ENCODE results near the gene GRM8. TPM values are rescaled to one million over a fixed set of nuclear protein-coding genes. Genes with fewer than 3 reads are reported as not detected.

Gene GRM8
- total and polyA plus RNA-seq, 9 donors: 0.18 to 0.75 (median 0.26) TPM; not detected in 1

DNA sequence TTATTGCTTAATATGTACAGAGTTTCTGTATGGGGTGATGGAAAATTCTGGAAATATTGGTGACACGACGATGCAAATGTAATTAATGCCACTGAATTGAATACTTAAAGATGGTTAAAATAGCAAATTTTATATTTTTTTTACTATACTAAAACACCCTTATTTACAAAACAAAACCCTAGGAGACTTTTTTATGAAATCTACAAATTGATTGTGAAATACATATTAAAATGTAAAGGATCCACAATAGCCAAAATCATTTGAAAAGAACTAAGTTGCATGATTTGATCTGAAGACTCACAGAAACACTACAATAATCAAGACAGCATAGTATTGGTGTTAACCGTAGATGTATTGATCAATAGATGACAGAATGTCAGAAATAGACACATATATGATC, 252.0 kb downstream of the GRM8 start:
- Histone ChIP-seq H3K27me3 (ENCODE audit: control insufficient read depth, insufficient read depth, low read length) (no peaks in the 10 kb centered on the region), H3K27ac (ENCODE audit: low read length) (no peak overlapping the region), H3K36me3 (ENCODE audit: control insufficient read depth, insufficient read depth, low read length) (no peaks in the 10 kb centered on the region), H3K9me3 (replicated peaks; ENCODE audit: control insufficient read depth, low read depth, low read length) (no peaks in the 10 kb centered on the region), H3K4me3 (ENCODE audit: low read length) (no peak overlapping the region), H3K4me1 (ENCODE audit: control insufficient read depth, insufficient read depth, low read length) (no peaks in the 10 kb centered on the region)
- no peak for DNase-seq
- WGBS (ENCODE audit: insufficient coverage): no CpG with 5 or more reads among the region's 3 CpGs

DNA sequence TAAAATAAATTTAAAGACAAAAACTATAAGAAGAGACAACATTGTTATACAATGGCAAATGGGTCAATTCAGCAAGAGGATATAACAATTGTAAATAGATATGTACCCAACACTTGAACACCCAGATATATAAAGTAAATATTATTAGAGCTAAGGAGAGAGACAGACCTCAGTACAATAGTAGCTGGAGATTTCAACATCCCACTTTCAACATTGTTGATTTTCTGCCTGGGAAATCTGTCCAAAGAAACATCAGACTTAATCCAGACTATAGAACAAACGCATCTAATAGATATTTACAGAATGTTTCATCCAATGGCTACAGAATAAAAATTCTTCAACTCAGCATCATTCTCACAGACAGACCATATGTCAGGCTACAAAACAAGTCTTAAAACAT, 256.1 kb downstream of the GRM8 start:
- no CpG with 5 or more reads among the region's 1 CpG for WGBS (ENCODE audit: insufficient coverage)
- H3K36me3 ChIP-seq (ENCODE audit: control insufficient read depth, insufficient read depth, low read length): no peaks in the 10 kb centered on the region
- H3K4me3 ChIP-seq (ENCODE audit: low read length): no peak overlapping the region
- no peak overlapping the region for H3K27ac ChIP-seq (ENCODE audit: low read length)
- DNase-seq: no peak
- H3K4me1 ChIP-seq (ENCODE audit: control insufficient read depth, insufficient read depth, low read length): no peaks in the 10 kb centered on the region
- peaks cover 3% of the 10 kb centered on the region for H3K9me3 ChIP-seq (replicated peaks; ENCODE audit: control insufficient read depth, low read depth, low read length)
- no peaks in the 10 kb centered on the region for H3K27me3 ChIP-seq (ENCODE audit: control insufficient read depth, insufficient read depth, low read length)

DNA sequence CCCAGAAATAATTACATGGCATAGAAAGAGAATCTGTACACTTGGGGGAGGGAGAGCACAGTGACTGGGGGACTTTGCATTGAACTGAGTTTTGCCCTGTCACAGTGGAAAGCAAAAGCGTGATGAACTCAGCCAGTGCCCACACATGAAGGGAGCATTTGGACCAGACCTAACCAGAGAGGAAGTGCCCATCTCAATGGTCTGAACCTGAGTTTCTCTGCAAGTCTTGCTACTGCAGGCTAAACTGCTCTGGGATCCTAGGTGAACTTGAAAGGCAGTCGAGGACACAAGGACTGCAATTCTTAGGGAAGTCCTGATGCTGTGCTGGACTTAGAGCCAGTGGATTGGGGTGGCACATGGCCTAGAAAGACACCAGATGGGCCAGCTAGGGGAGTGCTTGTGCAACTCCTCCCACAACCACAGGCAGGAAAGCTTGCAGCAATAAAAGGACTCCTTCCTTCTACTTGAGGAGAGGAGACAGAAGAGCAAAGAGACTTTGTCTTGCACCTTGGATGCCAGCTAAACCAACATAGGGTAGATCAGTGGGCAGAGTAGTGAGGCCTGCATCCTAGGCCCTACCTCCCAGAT, 259.0 kb downstream of the GRM8 start:
- Histone ChIP-seq H3K4me3 (ENCODE audit: low read length) (no peak overlapping the region), H3K27me3 (ENCODE audit: control insufficient read depth, insufficient read depth, low read length) (no peaks in the 10 kb centered on the region), H3K36me3 (ENCODE audit: control insufficient read depth, insufficient read depth, low read length) (no peaks in the 10 kb centered on the region), H3K27ac (ENCODE audit: low read length) (no peak overlapping the region), H3K4me1 (ENCODE audit: control insufficient read depth, insufficient read depth, low read length) (no peaks in the 10 kb centered on the region), H3K9me3 (replicated peaks; ENCODE audit: control insufficient read depth, low read depth, low read length) (peaks cover 3% of the 10 kb centered on the region)
- DNase-seq: no peak
- WGBS (ENCODE audit: insufficient coverage): 77% methylated on average over 2 of the region's 2 CpGs

DNA sequence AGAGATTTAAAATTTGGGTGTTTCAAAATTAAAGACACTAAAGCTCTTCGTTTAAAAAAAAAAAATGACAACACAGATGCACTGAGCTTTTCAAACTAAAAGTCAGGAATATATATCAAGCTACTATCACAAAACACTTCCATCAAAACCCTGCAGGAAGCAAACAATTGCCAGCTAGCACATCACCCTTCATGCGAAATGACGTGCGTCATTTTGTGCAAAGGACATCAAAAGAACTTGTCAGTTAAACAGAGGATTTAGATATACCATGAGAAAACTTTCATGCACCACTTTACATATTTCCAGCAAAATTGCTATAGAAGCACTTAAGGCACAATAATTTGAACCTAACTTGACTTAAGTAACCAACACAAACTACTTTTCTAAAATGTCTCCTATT, 264.7 kb downstream of the GRM8 start:
- peaks cover 2% of the 10 kb centered on the region for H3K9me3 ChIP-seq (replicated peaks; ENCODE audit: control insufficient read depth, low read depth, low read length)
- H3K27ac ChIP-seq (ENCODE audit: low read length): no peak overlapping the region
- H3K4me1 ChIP-seq (ENCODE audit: control insufficient read depth, insufficient read depth, low read length): no peaks in the 10 kb centered on the region
- no peak overlapping the region for H3K4me3 ChIP-seq (ENCODE audit: low read length)
- no CpG with 5 or more reads among the region's 4 CpGs for WGBS (ENCODE audit: insufficient coverage)
- H3K27me3 ChIP-seq (ENCODE audit: control insufficient read depth, insufficient read depth, low read length): no peaks in the 10 kb centered on the region
- DNase-seq: no peak
- no peaks in the 10 kb centered on the region for H3K36me3 ChIP-seq (ENCODE audit: control insufficient read depth, insufficient read depth, low read length)

DNA sequence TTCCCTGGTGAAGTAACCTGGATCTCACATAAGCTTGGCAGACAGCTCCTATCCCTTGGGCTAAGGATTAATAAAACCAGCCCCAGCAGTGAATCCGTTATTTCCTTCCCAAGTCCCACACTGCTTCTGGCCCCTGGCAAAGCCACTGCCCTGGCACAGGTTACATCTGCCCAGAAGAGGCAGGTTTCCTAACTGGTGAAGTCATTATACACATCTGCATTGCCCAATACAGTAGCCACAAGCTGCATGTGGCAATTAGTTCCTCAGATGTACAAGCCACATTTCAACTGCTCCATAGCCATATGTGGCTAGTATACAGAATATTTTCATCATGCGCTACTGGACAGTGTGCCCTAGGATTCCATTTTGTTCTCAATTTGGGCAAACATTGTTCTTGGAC, 273.0 kb downstream of the GRM8 start:
- Histone ChIP-seq H3K4me1 (ENCODE audit: control insufficient read depth, insufficient read depth, low read length) (no peaks in the 10 kb centered on the region), H3K36me3 (ENCODE audit: control insufficient read depth, insufficient read depth, low read length) (no peaks in the 10 kb centered on the region), H3K27ac (ENCODE audit: low read length) (no peak overlapping the region), H3K27me3 (ENCODE audit: control insufficient read depth, insufficient read depth, low read length) (no peaks in the 10 kb centered on the region), H3K9me3 (replicated peaks; ENCODE audit: control insufficient read depth, low read depth, low read length) (peaks cover 2% of the 10 kb centered on the region), H3K4me3 (ENCODE audit: low read length) (no peak overlapping the region)
- DNase-seq: no peak
- WGBS (ENCODE audit: insufficient coverage): 71% methylated on average over 1 of the region's 2 CpGs

DNA sequence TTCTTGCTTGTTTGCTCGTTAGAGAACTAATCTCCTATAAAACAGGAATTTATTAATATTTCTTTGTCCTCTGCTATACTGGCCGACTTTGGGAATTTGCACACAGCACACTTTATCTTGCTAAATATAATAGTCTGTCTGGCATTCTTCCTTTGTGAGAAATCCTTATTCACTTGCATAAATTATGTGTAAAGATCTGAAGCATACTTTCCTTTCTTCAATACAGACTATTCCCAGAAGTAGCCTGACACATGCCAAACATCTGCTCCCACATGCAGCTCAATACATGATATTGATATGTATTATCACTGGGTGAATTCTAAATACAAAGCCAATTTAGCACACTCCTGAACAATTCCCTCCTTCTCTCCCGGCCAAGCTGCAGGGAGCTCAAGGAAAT, 273.9 kb downstream of the GRM8 start:
- Histone ChIP-seq H3K9me3 (replicated peaks; ENCODE audit: control insufficient read depth, low read depth, low read length) (peaks cover 2% of the 10 kb centered on the region), H3K4me1 (ENCODE audit: control insufficient read depth, insufficient read depth, low read length) (no peaks in the 10 kb centered on the region), H3K36me3 (ENCODE audit: control insufficient read depth, insufficient read depth, low read length) (no peaks in the 10 kb centered on the region), H3K4me3 (ENCODE audit: low read length) (no peak overlapping the region), H3K27me3 (ENCODE audit: control insufficient read depth, insufficient read depth, low read length) (no peaks in the 10 kb centered on the region), H3K27ac (ENCODE audit: low read length) (no peak overlapping the region)
- WGBS (ENCODE audit: insufficient coverage): no CpG with 5 or more reads among the region's 3 CpGs
- DNase-seq: no peak

DNA sequence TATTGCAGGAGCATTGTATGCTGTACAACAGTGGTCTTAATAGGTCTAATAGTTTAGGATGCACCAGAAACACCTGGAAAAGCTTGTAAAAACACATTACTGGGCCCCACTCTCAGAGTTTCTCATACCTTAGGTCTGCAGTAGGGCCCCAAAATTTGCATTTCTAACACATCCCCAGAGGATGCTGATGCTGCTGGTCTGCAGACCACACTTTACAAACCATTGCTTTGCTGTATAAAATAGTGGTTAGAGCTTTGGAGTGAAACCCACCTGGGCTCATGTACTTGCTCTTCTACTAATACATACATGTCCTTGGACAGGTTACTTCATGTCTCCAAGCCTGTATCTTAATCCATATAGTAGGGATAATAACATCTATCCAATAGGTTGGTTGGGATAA, 279.7 kb downstream of the GRM8 start:
- no peak overlapping the region for H3K4me3 ChIP-seq (ENCODE audit: low read length)

DNA sequence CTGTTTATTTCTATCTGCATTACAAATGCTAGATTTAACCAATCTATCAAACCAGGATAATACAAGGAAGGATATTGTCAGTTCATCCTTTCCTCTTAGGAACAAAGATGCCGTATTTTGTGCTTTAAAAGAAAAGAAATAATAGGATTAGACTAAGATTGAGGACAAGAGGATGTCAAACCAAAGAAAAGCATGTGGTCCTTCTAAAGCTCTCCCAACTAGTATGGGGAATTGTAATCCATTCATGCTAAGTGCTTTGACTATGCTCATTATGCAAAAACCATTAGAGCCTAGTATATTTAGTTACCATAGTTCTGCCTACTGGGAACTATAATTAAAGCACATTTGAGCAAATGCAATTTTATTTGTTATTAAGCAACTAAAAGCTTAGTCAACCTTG, 280.2 kb downstream of the GRM8 start:
- H3K27ac ChIP-seq (ENCODE audit: low read length): no peak overlapping the region
- no peak overlapping the region for H3K4me3 ChIP-seq (ENCODE audit: low read length)
- DNase-seq: no peak
- no peaks in the 10 kb centered on the region for H3K4me1 ChIP-seq (ENCODE audit: control insufficient read depth, insufficient read depth, low read length)
- no peaks in the 10 kb centered on the region for H3K36me3 ChIP-seq (ENCODE audit: control insufficient read depth, insufficient read depth, low read length)
- no peaks in the 10 kb centered on the region for H3K27me3 ChIP-seq (ENCODE audit: control insufficient read depth, insufficient read depth, low read length)
- no CpG with 5 or more reads among the region's 1 CpG for WGBS (ENCODE audit: insufficient coverage)
- no peaks in the 10 kb centered on the region for H3K9me3 ChIP-seq (replicated peaks; ENCODE audit: control insufficient read depth, low read depth, low read length)

More for the DNA sequence above, 279.7 kb downstream of the GRM8 start:
- H3K27me3 ChIP-seq (ENCODE audit: control insufficient read depth, insufficient read depth, low read length): no peaks in the 10 kb centered on the region
- H3K4me1 ChIP-seq (ENCODE audit: control insufficient read depth, insufficient read depth, low read length): no peaks in the 10 kb centered on the region
- H3K27ac ChIP-seq (ENCODE audit: low read length): no peak overlapping the region
- H3K36me3 ChIP-seq (ENCODE audit: control insufficient read depth, insufficient read depth, low read length): no peaks in the 10 kb centered on the region
- DNase-seq: no peak
- no peaks in the 10 kb centered on the region for H3K9me3 ChIP-seq (replicated peaks; ENCODE audit: control insufficient read depth, low read depth, low read length)

DNA sequence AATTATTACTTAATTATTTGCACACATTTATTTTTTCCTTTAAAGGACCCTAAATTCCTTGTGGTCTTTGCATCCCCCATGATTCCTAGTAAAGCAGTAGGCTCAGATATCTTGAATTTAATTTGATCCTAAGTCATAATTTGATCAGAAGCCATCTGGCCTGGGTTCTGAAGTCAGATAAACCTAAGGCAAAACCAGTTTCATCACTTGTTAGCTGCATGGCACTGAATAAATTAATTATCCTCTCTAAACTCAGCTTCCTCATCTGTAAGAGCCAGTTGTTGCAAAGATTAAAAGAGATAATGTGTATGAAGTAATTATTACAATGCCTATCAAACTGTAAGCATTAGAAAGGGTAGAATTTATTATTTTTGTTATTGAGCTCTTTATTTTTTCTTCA, 293.1 kb downstream of the GRM8 start:
- H3K9me3 ChIP-seq (replicated peaks; ENCODE audit: control insufficient read depth, low read depth, low read length): no peaks in the 10 kb centered on the region
- H3K4me3 ChIP-seq (ENCODE audit: low read length): no peak overlapping the region
- H3K27ac ChIP-seq (ENCODE audit: low read length): no peak overlapping the region
- no peaks in the 10 kb centered on the region for H3K36me3 ChIP-seq (ENCODE audit: control insufficient read depth, insufficient read depth, low read length)
- no peak for DNase-seq
- no peaks in the 10 kb centered on the region for H3K27me3 ChIP-seq (ENCODE audit: control insufficient read depth, insufficient read depth, low read length)
- H3K4me1 ChIP-seq (ENCODE audit: control insufficient read depth, insufficient read depth, low read length): no peaks in the 10 kb centered on the region

DNA sequence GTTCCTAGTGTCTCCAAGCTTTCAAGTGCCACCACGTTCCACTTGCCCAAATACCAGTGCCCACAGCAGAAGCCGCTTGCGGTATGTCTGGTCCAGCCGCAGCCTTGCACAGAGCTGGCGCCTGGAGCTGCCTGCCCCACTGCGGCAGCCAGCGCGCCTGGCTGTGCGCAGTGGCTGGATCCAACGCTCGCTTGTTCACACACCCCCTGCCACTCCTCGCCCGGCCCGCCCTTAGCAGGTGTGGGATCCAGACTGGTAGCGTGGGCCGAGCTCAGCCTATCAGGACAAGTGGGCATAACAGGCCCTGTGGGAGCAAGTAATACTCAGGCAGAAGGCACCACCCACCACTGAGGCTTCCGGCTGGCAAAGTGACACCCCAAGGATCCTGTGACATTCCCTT, 294.4 kb downstream of the GRM8 start:
- no peak overlapping the region for H3K27ac ChIP-seq (ENCODE audit: low read length)
- no peak for DNase-seq
- H3K4me3 ChIP-seq (ENCODE audit: low read length): no peak overlapping the region
- 96% methylated on average over 15 of the region's 17 CpGs for WGBS (ENCODE audit: insufficient coverage)
- H3K27me3 ChIP-seq (ENCODE audit: control insufficient read depth, insufficient read depth, low read length): no peaks in the 10 kb centered on the region
- H3K9me3 ChIP-seq (replicated peaks; ENCODE audit: control insufficient read depth, low read depth, low read length): no peaks in the 10 kb centered on the region
- H3K36me3 ChIP-seq (ENCODE audit: control insufficient read depth, insufficient read depth, low read length): no peaks in the 10 kb centered on the region
- no peaks in the 10 kb centered on the region for H3K4me1 ChIP-seq (ENCODE audit: control insufficient read depth, insufficient read depth, low read length)

DNA sequence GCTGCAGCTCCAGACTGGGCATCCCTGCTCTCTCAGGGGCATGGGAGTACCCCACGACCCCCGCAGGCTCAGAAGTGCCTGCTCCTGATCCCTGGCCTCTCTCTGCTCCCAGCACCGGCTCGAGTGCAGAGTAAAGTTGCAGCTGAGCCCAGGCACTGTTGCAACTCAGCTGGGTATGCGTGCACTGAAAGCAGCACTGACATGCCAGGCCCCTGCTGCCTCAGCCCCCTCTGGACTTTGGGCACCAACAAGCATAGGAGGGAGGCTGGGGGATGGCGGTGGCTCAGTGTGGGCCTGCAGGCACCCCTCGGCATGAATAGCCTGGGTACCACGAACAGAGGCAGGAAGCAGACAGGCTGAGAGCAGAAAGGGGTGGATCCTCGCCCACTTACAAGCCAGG, 295.3 kb downstream of the GRM8 start:
- Histone ChIP-seq H3K9me3 (replicated peaks; ENCODE audit: control insufficient read depth, low read depth, low read length) (no peaks in the 10 kb centered on the region), H3K4me1 (ENCODE audit: control insufficient read depth, insufficient read depth, low read length) (no peaks in the 10 kb centered on the region), H3K4me3 (ENCODE audit: low read length) (no peak overlapping the region), H3K27ac (ENCODE audit: low read length) (no peak overlapping the region), H3K36me3 (ENCODE audit: control insufficient read depth, insufficient read depth, low read length) (no peaks in the 10 kb centered on the region), H3K27me3 (ENCODE audit: control insufficient read depth, insufficient read depth, low read length) (no peaks in the 10 kb centered on the region)
- WGBS (ENCODE audit: insufficient coverage): 89% methylated on average over 9 of the region's 9 CpGs
- no peak for DNase-seq

All from muscle of leg (tissue), 11 donors.